Fibroblast of gingiva (primary cell): ENCODE results near the gene BCORL1.

ENCODE experiments used
- DNase-seq: peaks from one replicate; pipeline ENCODE4 v3.0.0-alpha.2; 2011; ENCODE audit warnings: low read depth

The BCORL1 gene

DNA sequence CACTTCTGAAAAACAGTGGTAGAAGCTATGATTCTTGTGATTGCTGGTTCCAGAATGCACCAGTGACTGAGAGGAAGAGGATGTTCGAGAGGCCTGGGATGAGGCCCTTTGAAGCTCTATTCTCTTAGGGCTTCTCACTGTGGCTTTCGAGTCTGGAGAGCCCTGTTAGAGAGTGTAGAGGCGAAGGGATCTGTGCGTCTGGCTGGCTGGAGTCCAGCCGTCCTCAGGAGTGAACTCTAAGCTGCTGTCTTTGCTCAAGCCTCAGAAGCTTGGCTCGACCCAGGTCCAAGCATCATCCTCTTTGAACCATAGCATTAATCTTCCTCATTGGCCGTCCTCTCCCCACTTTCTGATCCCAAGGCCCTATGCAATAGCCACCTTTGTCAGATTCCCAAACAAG lies 76.2 kb downstream of the BCORL1 start:
- no peak for DNase-seq

DNA sequence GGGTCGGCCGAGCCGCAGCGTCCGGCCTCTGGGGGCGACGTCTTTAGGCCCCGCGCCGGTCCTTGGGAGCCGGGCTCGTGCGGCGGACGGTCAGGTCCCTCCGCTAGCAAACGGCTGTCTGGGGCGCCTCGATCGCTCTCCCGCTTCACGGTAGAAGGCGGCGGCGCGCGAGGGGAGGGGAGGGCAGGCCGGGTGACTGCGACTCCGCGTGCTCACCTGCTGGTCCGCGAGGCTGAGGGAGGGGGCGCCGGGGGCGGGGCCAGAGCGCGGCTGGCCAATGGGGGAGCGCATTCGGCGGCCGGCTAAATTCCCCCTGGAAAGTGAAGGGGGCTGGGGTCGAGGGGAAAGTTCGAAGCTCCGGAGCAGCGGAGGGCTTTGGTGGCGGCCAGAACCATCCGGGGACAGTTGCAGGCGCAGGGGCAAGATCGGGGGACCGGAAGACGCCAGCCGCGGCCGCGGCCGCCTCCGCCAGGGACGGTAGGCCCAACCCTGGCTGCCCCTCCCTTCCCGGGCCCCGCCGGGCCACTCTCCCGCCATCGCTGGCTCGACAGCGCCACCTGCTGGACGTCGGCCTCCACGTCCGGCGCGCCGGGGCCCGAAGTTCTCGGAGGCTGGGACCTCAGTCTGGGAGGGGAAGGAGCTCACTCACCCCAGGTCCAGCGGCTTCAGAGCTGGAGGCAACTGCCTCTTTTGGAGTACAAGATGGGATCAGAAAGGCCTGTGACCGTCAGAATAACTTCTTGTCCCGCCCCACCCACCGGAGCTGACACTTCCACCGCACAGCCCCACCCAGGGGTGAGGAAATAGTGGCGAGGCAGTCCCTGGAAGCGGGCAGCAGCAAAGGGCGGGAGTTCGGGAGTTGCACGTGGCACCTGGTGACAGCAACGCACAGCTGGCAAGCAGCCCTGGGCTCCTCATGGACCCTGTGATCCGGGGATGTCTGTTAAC lies 78.0 kb downstream of the BCORL1 start:
- peak; percentile 40 for DNase-seq

DNA sequence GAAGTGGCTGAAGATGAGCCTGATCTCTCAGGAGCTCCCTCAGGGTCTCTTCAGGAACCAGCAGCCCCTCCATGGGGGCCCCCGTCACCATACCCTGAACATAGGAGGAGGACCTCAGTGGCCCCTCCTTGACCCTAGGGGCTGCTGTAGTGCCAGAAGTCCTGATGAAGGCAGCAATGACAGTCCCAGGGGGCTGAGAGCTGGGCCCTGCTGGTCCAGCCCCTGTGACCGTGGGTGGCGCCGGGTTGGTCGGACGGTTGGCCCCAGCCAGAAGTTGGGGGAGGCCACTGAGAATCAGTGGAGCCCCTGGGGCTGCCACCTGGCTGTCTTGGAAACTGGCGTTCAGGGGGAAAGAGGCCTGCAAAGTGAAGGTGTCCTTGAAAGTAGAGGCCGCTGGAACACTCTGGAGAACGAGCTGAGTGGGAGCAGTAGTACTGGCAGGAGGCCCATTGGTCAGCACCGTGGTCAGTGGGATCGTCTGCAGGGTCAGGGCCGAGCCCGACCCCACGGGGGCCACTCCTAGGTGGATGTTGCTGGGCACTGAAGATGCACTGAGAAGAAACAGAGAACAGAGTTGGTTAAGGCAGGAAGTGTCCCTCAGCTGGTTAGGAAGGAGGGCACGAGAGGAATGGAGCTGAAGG lies 84.7 kb downstream of the BCORL1 start:
- no peak for DNase-seq

DNA sequence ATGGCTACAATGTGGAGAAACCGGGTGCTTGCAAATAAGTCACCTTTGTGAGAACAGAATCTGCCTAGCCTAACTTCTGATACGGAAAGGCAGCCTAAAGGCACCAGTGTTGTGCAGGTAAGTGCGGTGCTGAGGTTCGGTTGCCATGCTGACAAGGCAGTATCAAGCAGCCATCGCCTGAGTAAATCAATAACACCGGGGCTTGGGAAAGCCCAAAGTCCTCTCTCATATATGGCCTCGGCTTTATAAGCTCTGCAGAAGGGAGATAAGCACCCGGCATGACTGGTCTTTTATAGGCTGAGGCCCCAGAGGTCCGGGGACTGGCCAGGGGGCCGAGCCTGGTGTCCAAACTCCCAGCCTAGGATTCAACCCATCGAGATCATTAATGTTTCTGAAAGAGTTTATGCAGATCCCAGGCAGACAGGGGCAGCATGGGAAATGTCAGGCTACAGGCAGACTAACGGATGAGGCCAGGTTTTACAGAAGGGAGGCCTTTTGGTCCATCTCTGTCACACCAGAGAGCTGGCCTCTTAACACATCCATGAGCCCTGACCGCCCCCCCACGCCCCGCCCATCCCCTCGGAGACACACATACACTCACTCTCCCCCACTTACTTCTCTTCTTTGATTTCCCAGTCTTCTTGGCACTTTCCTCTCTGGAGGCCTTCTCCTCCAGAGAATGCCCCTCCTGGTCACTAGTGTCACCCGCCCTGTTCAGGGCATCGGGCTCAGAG lies 89.3 kb downstream of the BCORL1 start:
- DNase-seq = no peak

DNA sequence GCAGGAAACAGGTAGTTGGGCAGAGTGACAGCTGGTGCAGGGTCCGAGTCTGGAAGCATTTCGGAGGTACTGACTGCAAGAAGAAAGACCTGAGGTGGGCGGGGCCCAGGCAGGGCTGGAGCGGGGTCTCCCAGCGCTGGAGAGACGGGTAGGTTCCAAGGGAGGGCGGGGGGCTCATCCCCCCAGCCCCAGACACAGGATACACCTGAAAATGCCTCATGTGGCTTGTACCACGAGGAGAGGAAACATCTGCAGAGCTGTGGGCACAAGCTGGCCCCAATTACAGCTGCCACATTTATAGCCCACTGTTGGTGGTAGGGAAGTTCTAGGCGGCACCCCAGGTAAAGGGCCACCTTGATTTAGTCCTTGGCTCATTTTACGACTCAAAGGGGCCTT lies 89.9 kb downstream of the BCORL1 start:
- DNase-seq = no peak

DNA sequence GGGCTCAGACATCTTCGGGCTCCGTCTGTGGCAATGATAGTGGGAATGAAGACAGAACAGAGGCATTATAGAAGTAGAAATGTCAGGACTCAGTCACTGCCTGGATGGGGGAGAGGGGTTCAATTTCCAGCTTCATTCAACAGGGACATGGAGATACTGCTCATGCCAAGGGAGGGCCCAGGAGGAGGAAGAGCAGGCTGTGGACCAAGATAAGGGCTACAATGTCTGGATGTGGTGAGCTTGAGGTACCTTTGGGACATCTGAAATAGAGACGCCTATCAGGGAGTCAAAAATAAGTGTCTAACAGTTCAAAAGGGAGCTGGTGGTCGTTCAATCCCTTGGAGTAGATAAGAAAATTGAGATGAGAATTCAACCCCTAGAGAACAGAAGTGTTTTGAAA lies 93.3 kb downstream of the BCORL1 start:
- DNase-seq = no peak

DNA sequence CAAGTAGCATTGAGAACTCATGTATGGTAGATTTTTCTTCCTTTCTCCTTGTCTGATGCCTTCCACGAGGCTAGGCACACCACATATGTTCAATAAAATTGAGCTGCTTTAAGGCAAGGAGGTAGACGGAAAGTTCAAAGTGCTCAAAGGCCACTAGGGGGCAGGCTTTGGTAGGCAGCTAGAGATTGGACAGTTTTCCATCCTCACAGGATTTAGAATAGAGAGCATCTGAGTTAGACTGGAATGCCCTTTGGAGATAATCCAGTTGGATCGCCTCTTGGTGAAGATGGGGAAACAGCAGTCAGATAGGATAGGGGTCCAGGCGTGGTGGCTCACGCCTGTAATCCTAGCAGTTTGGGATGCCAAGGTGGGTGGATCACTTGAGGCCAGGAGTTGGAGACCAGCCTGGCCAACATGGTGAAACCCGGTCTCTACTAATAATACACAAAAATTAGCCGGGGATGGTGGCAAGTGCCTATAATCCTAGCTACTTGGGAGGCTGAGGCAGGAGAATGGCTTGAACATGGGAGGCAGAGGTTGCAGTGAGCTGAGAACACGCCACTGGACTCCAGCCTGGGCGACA lies 97.5 kb downstream of the BCORL1 start:
- peak; percentile 83 for DNase-seq

DNA sequence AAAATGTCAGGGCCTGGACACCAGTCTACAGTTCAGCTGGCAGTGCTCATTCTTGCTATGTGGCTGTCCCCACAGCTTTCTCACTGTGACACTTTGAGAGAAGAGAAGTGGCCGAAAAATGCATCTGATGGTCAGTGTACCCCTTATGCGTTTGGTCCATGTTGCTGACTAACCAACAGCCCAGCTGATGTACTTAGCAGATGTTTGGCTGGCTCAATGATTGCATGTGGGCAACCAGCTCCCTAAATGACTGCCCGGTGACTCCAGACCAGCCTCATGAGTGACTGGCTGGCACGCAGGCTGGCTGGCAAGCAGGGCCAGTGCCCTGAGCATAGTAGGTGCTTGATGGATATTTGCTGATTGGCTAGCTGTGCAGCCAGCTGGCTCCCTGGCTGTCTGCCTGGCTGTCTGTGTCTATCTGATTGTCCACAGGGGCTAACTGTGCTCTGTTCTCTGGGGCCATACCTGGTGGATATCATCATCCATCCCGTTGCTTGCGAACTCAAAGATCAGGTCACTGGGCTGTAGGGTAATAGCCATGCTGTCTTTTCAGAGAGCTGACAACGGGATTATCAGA lies 98.4 kb downstream of the BCORL1 start:
- no peak for DNase-seq

DNA sequence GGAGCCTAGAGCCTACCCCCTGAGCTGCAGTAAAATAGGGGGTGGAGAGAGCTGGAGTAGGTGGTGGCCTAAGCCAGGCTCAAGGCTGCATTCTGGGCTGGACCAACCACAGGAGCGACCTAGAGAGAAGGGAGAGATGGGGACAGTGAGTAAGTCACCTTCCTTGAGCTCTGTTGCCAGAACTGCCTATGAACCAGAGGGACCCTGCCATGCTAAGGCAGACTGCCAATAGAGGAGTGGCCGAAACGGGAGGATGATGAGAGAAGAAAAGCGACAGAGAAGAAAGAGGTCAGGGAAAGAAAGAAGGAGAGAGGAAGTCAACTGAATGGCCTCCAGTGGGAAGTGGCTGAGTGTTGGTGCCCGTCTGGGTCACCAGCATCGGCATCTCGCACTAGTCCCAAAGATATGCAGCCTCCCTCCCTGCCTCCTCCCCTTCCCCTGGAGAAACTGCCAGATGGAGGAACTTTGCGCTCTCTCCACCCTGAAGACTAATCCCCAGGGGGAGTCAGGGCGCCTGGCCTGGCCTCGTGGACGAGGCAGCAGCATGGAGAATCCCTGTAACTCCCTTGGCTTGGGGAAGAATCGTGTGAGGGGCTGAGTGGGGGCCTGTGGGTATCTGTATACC lies 99.1 kb downstream of the BCORL1 start:
- no peak for DNase-seq

DNA sequence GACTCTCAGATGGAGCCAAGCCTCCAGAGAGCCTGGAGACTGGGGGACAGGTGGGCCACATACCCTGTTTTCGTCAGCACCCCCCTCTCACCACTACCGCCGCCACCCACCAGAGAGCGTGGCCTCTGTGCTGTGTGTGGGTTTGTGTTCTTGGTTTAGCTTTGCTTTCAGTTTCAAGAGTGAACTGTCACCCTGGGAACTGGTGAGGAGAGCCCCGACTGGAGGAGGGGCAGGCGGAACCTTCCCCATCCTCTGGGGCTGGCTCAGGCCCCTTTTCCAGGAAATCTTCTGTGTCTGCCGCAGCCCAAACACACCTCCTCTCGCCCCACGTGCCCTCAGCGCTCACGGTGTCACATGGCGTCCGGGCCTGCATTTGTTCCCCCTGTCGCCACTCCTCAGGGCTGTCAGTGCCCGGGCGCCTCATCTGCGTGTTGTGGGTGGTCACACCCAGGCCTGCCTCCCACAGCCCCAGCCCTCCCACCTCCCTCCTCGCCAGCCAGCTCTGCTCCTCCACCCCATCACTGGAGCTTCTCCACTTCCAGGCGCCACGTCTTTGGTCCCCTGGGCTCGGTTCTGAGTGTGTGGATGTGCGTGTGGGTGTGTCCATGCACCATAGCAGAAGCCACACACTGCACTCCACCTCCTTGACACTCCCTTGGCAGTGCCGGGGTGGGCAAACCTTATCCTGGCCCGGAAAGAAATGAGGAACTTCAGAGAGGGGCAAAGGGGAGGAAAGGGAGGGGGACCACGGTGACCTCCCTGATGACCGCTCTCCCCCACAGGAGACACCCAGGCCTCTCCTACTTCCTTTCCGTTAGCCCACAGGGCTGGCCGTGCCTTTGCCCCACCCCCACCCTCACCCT lies 100.0 kb downstream of the BCORL1 start:
- no peak for DNase-seq

DNA sequence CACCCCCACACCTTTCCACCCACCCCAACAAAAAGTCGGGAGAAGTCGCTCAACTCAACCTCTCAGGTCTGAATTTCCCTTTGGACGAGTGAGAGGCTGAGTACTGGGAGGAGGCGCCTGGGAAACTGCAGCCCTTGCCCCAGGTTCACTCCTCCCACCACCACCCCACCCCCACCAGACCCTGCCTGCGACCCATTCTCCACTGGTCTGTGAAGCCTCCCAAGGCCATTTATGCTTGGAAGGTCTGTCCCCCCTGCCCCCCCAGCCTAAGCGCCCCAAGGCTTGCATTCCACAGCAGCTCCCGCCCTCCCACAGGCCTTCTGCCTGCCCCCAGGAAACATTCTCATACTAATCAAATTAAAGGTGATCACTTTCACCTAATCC lies 100.7 kb downstream of the BCORL1 start:
- DNase-seq = no peak

DNA sequence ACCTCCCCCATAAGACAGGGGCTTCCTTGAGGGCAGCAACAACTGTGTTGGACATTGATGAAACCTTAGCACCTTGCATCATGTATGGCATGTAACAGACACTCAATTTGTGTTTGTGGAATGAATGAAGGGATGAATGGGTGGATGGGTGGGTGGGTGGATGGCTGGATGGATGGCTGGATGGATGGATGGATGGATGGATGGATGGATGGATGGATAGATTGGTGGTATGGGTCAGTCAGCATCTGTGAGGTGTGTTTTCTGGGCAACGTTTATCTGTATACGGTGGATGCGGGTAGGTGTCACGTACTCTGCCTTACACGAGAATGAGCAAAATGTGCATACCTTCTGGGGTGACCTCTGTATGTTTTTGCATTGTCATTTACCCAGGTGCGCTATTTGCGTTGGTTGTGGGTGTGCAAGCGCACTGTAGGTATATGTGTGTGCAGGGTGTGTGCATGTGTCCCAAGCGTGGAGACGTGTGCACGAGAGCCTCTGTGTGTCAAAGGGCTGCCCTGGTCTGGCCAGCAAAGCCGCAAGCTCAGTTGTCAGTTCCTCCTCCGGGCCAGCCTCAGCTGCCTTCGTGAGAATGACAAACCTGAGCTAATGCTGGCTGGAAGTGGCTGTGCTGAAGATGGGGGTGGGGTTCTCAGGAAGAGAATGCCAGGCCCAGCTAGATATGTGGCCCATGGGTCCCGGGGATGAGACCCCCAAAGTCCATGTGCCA lies 101.4 kb downstream of the BCORL1 start:
- DNase-seq = no peak

DNA sequence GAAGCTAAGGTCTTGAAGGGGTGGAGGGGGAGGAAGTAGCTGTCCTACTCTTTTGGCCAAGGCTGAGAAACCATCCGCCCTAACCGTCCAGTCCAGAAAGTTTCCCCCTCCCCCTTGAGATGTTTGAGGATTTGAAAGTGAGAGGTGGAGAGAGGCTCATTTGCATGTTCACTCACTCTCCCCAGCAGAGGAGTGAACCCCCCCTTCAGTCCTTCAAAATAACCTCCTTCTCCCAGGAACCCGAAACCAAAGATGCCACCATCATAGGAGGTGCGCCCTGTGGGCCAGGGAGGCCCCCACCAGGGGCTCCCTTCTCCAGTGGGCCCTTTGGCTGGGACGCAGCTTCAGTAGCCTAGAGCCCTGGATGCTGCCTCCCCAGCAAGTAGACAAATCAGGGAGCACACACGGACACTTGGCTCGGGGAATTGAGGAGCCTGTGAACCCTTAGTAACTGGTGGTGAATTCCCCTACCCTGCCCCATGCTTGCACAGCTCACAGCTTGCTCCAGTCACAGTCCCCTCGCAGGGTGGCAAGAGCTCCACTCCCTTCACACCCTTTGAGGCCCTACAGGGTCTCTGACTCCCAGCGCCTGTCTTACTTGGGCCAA lies 102.3 kb downstream of the BCORL1 start:
- DNase-seq = no peak

DNA sequence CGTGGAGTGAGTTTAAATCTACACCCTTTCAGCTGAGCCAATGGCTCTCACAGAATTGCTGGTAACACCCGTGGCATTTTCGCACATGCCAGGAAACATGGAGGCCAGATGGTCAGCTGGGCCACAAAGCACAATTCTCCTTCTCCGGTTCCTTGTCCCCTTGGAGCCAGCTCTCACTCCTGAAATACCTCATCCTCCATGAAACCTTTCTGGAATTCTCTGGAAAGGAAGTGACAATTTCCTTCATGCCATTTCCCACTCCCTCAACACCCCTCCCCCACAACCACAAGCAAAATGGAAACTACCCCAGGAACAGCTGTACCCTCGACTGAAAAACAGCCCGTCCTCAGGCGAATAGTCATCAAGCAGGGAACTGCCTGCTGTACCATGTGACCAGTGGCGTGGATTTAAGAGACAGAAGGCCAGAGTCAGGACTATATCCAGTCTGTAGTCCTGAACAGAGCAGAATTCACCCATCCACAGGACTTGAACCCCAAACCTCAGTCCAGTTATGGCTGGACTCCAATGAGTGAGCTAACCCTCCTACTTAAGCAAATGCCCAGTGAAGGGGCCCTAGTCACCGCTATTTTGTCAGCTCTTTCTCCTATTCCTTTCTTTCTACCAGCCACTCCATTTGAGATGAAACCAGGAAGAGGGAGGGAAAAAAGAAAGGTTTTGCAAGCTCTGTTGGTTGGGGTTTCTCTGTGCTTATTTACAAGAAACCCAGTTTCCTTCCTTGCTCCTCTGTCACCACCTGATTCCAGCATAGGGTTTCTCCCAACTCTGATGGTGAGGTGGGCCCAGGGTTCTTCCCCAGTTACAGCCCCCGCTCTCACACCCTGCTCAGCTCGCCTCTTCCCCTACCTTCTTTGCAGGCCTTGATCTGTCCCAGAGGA lies 103.4 kb downstream of the BCORL1 start:
- DNase-seq = no peak

DNA sequence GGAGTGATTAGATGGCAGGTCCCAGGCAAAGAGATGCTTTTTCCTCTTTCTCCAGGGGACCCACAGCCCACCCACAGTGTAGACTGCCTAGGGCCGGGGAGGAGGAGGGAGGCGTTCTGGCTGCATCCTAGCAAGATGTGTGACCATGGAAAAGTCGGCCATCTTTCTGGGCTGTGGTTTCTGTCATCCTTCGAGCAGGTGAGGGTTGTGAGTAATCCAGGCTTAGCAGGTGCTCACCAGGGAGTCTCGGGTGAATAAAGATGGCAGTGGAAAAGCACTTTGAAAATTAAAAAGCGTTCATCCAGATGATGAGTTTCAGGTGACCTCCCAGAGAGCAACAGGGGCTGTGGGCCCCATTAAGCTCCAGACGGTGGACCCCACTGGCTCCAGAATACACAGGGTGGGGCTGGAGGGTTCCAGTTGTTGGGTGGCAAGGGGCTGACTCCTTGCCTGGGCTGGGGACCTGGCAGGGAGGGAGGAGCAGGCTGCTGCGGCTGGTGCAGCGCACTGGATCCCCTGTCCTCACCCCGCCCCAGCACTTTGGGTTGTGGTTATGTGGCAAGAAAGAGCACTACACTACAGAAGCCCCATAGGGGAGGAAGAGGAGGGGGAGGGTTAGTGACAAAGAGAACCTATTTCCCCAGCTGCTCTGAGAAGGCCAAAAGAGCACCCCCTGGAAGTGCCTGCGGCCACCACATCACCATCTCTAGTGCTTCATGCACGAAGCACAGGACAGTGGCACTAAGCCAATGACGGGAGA lies 104.2 kb downstream of the BCORL1 start:
- no peak for DNase-seq

DNA sequence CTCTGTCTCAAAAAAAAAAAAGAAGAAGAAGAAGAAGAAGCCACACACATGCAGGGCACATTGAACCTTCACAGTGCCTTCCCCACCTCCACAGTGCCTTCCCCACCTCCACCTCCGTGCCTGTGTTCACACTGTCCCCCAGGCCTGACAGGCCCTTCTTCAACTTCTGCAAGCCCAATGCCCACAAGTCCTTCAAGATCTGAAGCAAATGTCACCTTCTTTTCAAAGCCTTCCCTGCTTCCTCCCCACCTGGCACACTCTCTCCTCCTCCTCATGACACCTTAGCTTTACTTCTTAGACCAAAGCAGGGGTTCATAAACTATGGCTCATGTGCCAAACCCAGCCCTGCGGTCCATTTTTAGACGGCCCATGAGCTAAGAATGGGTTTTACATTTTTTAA lies 107.9 kb downstream of the BCORL1 start:
- DNase-seq = no peak

DNA sequence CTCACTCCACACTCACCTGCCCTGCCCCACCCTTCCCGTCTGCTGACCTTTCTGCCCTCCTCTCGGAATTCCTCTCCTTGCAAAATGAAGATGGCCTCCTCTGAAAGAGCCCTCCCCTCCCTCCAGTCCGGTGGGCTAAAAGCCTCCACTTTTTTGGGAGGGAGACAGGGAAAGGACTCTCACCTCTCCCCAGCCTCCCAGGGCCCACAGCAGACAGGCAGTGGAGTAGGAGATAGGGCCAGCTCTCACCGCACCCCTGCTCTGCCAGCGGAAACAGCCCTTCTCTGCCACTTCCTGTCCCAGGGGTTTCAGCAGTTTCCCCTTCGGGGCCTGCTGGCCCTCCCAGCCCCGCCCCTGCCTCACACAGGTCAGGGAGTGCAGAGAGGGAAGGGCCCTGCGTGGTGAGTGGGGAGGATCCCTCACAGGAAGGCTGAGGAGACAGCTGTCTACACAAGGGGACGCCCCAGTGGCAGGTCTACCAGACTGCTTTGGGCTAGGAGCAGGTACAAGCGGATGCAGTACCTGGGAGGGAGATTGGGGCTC lies 109.6 kb downstream of the BCORL1 start:
- no peak for DNase-seq
